GM21717 (cell line): ENCODE data around the gene RAB15.
"Not testable (repeated sequence)": the region's sequence is repeated elsewhere in the genome, so short reads cannot be mapped to it uniquely, and the experiment has no call there.

Source experiments
- ATAC-seq: cut with Tn5 transposase; IDR thresholded peaks from one replicate; pipeline ENCODE4 v1.9.1; 2021; ENCODE audit warnings: mild to moderate bottlenecking, moderate library complexity; ENCODE audit not compliant: unreplicated experiment

Gene RAB15

DNA sequence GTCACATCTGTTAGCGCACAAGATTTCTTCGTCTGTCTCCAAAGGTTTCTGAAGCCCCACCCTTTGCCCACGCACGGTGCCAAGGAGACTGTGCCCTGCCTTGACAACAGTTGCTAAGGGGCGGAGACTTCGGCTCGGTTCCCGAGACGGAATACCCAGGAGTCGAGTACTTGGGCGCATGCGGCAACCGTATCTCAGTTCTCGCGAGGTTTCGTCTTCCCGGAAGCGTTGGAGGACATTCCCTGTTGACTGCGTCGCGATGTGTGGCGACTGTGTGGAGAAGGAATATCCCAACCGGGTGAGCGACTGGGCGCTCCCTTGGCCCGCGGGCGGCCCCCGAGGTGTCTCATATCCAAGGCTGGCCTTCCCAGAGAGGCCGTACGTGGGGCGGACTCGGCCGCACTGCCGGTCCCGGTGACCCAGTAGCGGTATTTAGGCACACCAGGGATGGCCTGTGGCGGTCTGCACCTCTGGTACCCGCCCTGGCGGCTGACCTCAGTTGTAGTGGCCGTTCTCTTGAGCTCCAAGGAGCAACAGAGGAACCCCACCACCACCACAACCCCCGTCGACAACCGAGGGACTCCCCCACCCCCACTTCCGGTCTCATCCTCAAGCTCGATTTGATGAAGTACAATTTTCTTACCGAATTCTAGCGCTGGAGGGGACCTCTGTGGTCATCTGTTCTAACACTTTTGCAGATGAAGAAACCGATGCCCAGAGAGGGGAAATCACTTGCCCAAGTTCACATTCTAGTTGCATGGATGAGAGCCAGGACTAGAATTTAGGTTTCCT is 57.7 kb downstream of the RAB15 start, which contains the start of gene CHURC1:
Gene CHURC1 (plus strand): TSS at position 219 of the 792 bp plus-strand sequence. CDS start 41 bp downstream, at position 260.
- ATAC-seq, result peak; percentile 92

DNA sequence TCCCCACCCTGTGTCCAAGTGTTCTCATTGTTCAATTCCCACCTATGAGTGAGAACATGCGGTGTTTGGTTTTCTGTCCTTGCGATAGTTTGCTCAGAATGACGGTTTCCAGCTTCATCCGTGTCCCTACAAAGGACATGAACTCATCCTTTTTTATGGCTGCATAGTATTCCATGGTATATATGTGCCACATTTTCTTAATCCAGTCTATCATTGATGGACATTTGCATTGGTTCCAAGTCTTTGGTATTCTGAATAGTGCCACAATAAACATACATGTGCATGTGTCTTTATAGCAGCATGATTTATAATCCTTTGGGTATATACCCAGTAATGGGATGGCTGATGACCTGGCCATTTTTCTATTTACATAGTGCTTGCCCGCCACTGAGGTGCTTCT is 58.7 kb downstream of the RAB15 start:
- ATAC-seq, result not testable (repeated sequence)

DNA sequence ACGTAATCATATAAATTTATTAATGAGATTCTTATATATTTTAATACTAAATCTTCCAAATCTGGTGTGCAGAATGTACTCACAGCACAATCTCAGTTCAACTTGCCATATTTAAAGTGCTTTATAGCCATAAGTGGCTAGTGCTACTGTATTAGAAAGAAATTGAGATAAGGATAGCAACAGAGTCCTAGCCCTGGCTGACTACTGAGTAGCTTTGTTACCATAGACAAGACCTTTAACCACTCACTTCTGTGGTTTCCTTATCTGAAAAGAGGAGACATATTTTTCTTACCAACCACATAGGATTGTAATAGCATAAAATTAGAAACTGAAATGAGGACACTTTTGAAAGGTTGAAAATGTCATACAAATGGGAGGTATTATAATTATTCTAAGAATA is 59.9 kb downstream of the RAB15 start:
- ATAC-seq, result no peak

DNA sequence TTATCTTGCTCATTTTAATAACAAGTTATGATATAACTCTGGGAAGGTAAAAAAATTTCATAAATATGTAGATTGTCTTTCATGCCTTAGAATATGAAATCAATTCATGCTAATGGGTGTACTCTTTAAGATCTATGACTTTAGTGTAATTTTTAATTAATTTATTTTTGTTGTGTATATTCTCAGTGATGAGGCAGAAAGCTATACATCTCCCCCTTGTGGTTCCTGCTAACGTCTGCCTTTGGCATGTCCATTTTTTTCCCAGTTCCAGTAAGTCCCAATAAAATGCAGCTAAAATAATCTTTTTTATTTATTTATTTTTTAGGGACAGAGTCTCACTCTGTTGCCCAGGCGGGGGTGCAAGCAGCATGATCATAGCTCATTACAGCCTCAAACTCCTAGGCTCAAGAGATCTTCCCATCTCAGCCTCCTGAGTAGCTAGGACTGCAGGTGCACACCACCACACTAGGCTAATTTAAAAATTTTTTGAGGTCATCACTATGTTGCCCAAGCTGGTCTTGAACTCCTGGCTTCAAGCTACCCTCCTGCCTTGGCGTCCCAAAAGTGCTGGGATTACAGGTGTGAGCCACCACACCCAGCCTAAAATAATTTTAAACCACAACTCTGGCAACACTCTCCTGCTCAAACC is 61.2 kb downstream of the RAB15 start:
- ATAC-seq, result no peak

DNA sequence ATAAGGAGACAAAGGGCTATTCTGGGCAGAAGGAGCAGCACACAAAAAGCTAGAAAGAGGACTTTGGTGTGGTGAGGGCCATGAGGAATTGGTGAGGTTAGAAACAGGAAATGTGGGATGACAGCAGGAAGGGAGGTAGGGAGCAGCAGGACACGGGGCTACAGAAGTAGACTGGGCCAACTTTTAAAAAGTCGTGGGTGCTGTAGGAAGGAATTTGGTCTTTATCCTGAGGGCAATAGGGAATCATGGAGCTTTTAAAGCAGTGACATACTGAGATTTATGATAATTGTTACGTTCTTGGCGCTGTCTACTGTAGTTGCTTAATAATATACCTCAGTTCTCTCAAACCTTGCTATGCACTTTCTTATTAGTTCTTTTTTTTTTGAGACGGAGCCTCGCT is 66.1 kb downstream of the RAB15 start:
- no peak for ATAC-seq

DNA sequence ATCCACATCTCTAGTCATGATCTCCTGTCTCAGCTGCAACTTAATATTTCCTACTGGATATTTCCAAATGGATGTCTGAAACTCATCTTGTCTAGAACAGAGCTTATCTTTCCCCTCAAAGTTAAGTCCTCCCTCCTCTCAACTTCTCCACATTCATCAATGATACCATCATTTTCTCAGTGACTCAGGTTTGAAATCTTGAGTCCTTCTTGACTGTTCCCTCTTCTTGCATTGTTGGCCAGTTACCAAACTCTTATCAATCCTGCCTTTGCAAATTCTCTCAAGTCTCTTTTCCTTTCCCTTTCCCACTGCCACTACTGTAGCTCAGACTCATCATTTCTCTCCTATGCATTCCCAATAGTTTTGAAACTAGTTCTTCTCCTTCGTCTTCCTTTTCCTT is 72.2 kb downstream of the RAB15 start:
- ATAC-seq, result no peak
